ENCODE data around the gene TMED10. TPM values are rescaled to one million over a fixed set of nuclear protein-coding genes. Genes with fewer than 3 reads are reported as not detected.

TMED10 gene
- total and polyA plus RNA-seq, 2 donors from 2014 or later: 222 to 401 TPM

DNA sequence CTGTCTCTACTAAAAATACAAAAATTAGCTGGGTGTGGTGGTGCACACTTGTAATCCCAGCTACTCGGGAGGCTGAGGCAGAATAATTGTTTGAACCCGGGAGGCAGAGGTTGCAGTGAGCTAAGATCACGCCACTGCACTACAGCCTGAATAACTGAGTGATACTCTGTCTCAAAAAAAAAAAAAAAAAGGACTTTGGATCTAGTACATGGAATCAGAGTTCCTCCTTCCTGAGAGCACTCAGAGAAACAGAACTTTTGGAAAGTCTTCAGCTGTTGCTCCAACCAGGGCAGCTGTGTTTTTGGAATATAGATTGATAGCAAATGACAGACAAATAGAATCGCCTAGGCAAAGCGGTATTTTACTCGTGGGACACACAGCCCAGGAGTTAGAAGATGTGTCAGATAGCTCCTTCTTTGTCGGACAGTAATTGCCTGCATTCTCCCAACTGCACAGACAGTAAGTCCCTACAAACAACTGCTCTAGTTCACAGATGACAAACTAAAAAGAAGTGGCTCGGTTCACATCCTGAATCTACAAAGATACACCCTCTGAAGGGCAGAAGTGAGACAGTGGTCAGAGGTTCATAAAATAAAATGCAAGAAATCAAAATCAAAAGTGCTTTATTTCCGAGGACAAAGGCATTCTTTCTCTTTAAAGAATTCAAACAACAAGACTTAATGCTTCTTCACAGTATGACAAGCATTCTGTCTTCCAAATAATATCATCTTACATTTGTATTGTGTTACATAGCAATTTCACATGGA lies 32.5 kb downstream of the TMED10 start:
- TF ChIP-seq, protein P1, sequence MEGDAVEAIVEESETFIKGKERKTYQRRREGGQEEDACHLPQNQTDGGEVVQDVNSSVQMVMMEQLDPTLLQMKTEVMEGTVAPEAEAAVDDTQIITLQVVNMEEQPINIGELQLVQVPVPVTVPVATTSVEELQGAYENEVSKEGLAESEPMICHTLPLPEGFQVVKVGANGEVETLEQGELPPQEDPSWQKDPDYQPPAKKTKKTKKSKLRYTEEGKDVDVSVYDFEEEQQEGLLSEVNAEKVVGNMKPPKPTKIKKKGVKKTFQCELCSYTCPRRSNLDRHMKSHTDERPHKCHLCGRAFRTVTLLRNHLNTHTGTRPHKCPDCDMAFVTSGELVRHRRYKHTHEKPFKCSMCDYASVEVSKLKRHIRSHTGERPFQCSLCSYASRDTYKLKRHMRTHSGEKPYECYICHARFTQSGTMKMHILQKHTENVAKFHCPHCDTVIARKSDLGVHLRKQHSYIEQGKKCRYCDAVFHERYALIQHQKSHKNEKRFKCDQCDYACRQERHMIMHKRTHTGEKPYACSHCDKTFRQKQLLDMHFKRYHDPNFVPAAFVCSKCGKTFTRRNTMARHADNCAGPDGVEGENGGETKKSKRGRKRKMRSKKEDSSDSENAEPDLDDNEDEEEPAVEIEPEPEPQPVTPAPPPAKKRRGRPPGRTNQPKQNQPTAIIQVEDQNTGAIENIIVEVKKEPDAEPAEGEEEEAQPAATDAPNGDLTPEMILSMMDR (IDR thresholded peaks at IDR 0.05; ENCODE audit: borderline replicate concordance, extremely low read depth, insufficient read depth): no peak
- Histone ChIP-seq H3K36me3 (ENCODE audit: control insufficient read depth in 2 of 3, insufficient read depth in 3 of 3, low read length in 3 of 3) (peaks cover 0 to 3% (median 2%) of the 10 kb centered on the region in 3 donors), H3K27me3 (ENCODE audit: control insufficient read depth, insufficient read depth, low read length) (no peaks in the 10 kb centered on the region), H3K27ac (ENCODE audit: low read depth in 2 of 2, low read length in 2 of 2) (no peak overlapping the region), H3K4me3 (ENCODE audit: low read length in 3 of 3) (no peak overlapping the region), H3K4me1 (ENCODE audit: control insufficient read depth in 2 of 3, insufficient read depth in 2 of 3, low read depth in 1 of 3, low read length in 3 of 3) (peaks cover 3 to 15% (median 12%) of the 10 kb centered on the region in 3 donors), H3K9me3 (ENCODE audit: control insufficient read depth in 2 of 3, insufficient read depth in 1 of 3, low read length in 3 of 3) (no peaks in the 10 kb centered on the region), H3K9ac (ENCODE audit: low read length in 3 of 3) (peak overlapping the region in 1 of 3 donors; percentile 19)
- intact Hi-C loops (cut with DNase I): no loop called here
- no peak for FAIRE-seq
- DNase-seq: no peak

DNA sequence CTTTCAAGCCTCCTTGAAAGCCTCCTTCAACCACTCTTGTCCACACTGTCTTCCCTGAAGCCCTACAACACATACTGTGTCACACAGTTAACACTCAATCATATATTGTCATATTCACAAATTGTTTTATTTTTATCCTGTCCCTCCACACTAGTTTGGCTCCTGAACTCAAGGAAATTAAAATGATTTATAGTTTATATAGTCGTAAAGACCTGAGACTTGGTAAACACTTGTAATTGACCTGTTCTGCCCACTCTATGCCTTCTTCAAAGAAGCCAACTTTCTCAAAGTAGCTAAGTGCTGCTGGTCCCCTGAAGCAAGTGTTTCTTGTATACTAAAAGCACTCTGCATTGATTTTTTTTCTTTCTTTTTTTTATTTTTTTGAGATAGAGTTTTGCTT lies 33.9 kb downstream of the TMED10 start:
- Histone ChIP-seq H3K4me3 (ENCODE audit: low read length in 3 of 3) (no peak overlapping the region), H3K9ac (ENCODE audit: low read length in 3 of 3) (no peak overlapping the region), H3K36me3 (ENCODE audit: control insufficient read depth in 2 of 3, insufficient read depth in 3 of 3, low read length in 3 of 3) (peaks cover 0 to 3% (median 2%) of the 10 kb centered on the region in 3 donors), H3K27ac (ENCODE audit: low read depth in 2 of 2, low read length in 2 of 2) (peak overlapping the region in 1 of 2 donors; percentile 47), H3K27me3 (ENCODE audit: control insufficient read depth, insufficient read depth, low read length) (no peaks in the 10 kb centered on the region), H3K9me3 (ENCODE audit: control insufficient read depth in 2 of 3, insufficient read depth in 1 of 3, low read length in 3 of 3) (no peaks in the 10 kb centered on the region), H3K4me1 (ENCODE audit: control insufficient read depth in 2 of 3, insufficient read depth in 2 of 3, low read depth in 1 of 3, low read length in 3 of 3) (peaks cover 3 to 13% (median 10%) of the 10 kb centered on the region in 3 donors)
- intact Hi-C loops (cut with DNase I): no loop called here
- no peak for DNase-seq
- TF ChIP-seq, protein P1 (IDR thresholded peaks at IDR 0.05; ENCODE audit: borderline replicate concordance, extremely low read depth, insufficient read depth): no peak
- no peak for FAIRE-seq

DNA sequence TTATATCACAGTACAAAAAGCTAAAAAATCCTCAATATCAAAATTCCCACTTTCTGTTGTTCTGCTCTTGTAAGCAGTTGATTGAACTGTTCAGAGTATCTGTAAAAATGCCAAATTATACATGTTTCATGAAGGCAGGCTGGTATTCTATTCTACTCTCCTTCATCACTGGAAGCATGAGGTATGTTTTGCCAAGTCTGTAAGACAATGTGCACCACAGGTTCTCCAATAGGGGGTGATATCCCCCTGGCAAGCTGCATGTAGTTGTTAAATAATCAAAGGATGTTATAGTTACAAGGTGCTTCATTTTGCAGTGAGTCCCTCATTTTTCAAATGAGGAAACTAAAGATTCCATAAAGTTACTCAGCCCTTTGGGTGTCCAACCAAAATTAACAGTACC lies 34.4 kb downstream of the TMED10 start:
- DNase-seq (peak in 2 of 5 donors; percentile 21 to 51), FAIRE-seq (no peak)
- intact Hi-C loops (cut with DNase I): no loop called here
- Histone ChIP-seq H3K27me3 (ENCODE audit: control insufficient read depth, insufficient read depth, low read length) (no peaks in the 10 kb centered on the region), H3K36me3 (ENCODE audit: control insufficient read depth in 2 of 3, insufficient read depth in 3 of 3, low read length in 3 of 3) (peaks cover 0 to 3% (median 2%) of the 10 kb centered on the region in 3 donors), H3K4me3 (ENCODE audit: low read length in 3 of 3) (no peak overlapping the region), H3K9ac (ENCODE audit: low read length in 3 of 3) (no peak overlapping the region), H3K4me1 (ENCODE audit: control insufficient read depth in 2 of 3, insufficient read depth in 2 of 3, low read depth in 1 of 3, low read length in 3 of 3) (peaks cover 3 to 13% (median 10%) of the 10 kb centered on the region in 3 donors), H3K27ac (ENCODE audit: low read depth in 2 of 2, low read length in 2 of 2) (peak overlapping the region in 1 of 2 donors; percentile 47), H3K9me3 (ENCODE audit: control insufficient read depth in 2 of 3, insufficient read depth in 1 of 3, low read length in 3 of 3) (no peaks in the 10 kb centered on the region)
- TF ChIP-seq, protein P1 (IDR thresholded peaks at IDR 0.05; ENCODE audit: borderline replicate concordance, extremely low read depth, insufficient read depth): no peak

Measured in kidney (tissue), 14 donors.